Astrocyte (in vitro differentiated cells and primary cell): ENCODE measurements around the gene ABHD2.

ENCODE experiments used
- CTCF ChIP-seq: IDR thresholded peaks from 2 replicates; pipeline ENCODE4 v1.5.1; 2011; ENCODE audit warnings: low read depth, mild to moderate bottlenecking, inconsistent platforms, low read length, moderate library complexity; ENCODE audit not compliant: insufficient read depth
- EZH2 ChIP-seq: IDR thresholded peaks from 2 replicates; pipeline ENCODE4 v1.6.1; 2012; ENCODE audit warnings: mild to moderate bottlenecking, low read length, inconsistent platforms; ENCODE audit not compliant: insufficient read depth

- TF ChIP-seq CTCF (no peak), EZH2 (no peak)
Measured at GRCh38 chr15:89184357-89184756, 96.1 kb downstream of the ABHD2 start.
